Activated CD4-positive, alpha-beta T cell treated with anti-CD3 and anti-CD28 coated beads, Interleukin-2, amount 10 ng/mL, durations not matched to agents 7 days and 5 days (primary cell): Measurements from ENCODE around the gene TSKU. TPM values are rescaled to one million over a fixed set of nuclear protein-coding genes. Genes with fewer than 3 reads are reported as not detected.

Experiments used
- total RNA-seq, 2 experiments: library from RNA; stranded (reverse); gene quantifications; one replicate each; pipeline ENCODE4 v1.2.3, GENCODE V29; 2021

The TSKU gene
- total RNA-seq, 2 experiments from 2014 or later, result 0.99 to 1.3 TPM

Other genes with a start within 250 kb of the TSKU start
- gene LRRC32, start 112.6 kb upstream of the TSKU start, total RNA-seq, result under 1 TPM; 0.82 to 0.87 TPM
- 10 to 100 TPM; 10.7 to 12.5 TPM for gene ACER3, start 77.6 kb downstream of the TSKU start, total RNA-seq